Measurements from ENCODE around the gene SCAI.

GRCh38 chr9:124947727-124948391 lies 195.5 kb downstream of the SCAI start:
- TF ChIP-seq EZH2phosphoT487 (IDR thresholded peaks at IDR 0.05; ENCODE audit: unreplicated experiment) (no peak), CTCF (conservative IDR thresholded peaks at IDR 0.05; ENCODE audit: low read depth in 2 of 2) (no peak), POLR2AphosphoS5 (IDR thresholded peaks at IDR 0.05; ENCODE audit: low read depth) (no peak), CREB1 (CRISPR knock-in tag; IDR thresholded peaks at IDR 0.05; ENCODE audit: low read depth) (no peak), EZH2 (IDR thresholded peaks at IDR 0.05; ENCODE audit: low read depth, unreplicated experiment) (no peak), REST (IDR thresholded peaks at IDR 0.05; ENCODE audit: unreplicated experiment) (no peak), JUNB (IDR thresholded peaks at IDR 0.05; ENCODE audit: unreplicated experiment) (no peak), STAT1 (IDR thresholded peaks at IDR 0.05; ENCODE audit: unreplicated experiment) (no peak)
